DND-41 (cell line): Measurements from ENCODE around the gene GPR50.

ENCODE experiments used
- ATAC-seq: fragments of 200-7000 bp; cut with Tn5 transposase; 3 replicates; pipeline ENCODE4 v1.9.1; 2021; ENCODE audit warnings: low read depth; ENCODE audit not compliant: insufficient read depth
- DNase-seq: peaks from one replicate; pipeline ENCODE4 v3.0.0-alpha.2; 2020
- H2AFZ ChIP-seq: 2 replicates; pipeline ENCODE4 v1.6.0; 2012; ENCODE audit warnings: low read depth, low read length
- H3K27ac ChIP-seq: 2 replicates; pipeline ENCODE4 v1.5.1; 2012; ENCODE audit warnings: low read length, inconsistent platforms
- H3K27me3 ChIP-seq: fragments of 200-600 bp; sonication (generic); 2 replicates; pipeline ENCODE4 v1.6.0; 2012; ENCODE audit warnings: low read length, mild to moderate bottlenecking, inconsistent platforms; ENCODE audit not compliant: insufficient read depth, poor library complexity
- H3K36me3 ChIP-seq: 2 replicates; pipeline ENCODE4 v1.5.1; 2012; ENCODE audit warnings: low read length, inconsistent platforms; ENCODE audit not compliant: insufficient read depth
- H3K4me1 ChIP-seq: 2 replicates; pipeline ENCODE4 v1.5.1; 2012; ENCODE audit warnings: mild to moderate bottlenecking, low read length; ENCODE audit not compliant: insufficient read depth
- H3K4me2 ChIP-seq: 2 replicates; pipeline ENCODE4 v1.6.0; 2012; ENCODE audit warnings: mild to moderate bottlenecking, moderate library complexity, low read length, inconsistent platforms; ENCODE audit not compliant: insufficient read depth
- H3K4me3 ChIP-seq, 2 experiments: fragments of 200-600 bp in 1 of 2; shearing (Covaris generic) in 1 of 2; 2 replicates each; pipeline ENCODE4 v1.5.1; 2012 to 2016; ENCODE audit warnings: inconsistent platforms in 2 of 2, low read length in 2 of 2, mild to moderate bottlenecking in 2 of 2, low read depth in 1 of 2, moderate library complexity in 1 of 2
- H3K79me2 ChIP-seq: 2 replicates; pipeline ENCODE4 v1.6.0; 2012; ENCODE audit warnings: low read length, inconsistent platforms; ENCODE audit not compliant: insufficient read depth
- H3K9ac ChIP-seq: 2 replicates; pipeline ENCODE4 v1.6.0; 2012; ENCODE audit warnings: low read depth, mild to moderate bottlenecking, inconsistent platforms, low read length, moderate library complexity
- H3K9me3 ChIP-seq: 2 replicates; pipeline ENCODE4 v1.5.1; 2012; ENCODE audit warnings: low read length, moderate library complexity, mild to moderate bottlenecking, inconsistent platforms; ENCODE audit not compliant: insufficient read depth, severe bottlenecking
- H4K20me1 ChIP-seq: 2 replicates; pipeline ENCODE4 v1.6.0; 2012; ENCODE audit warnings: low read length; ENCODE audit not compliant: insufficient read depth
- EZH2 ChIP-seq: IDR thresholded peaks from 3 replicates; pipeline ENCODE4 v1.6.1; 2012; ENCODE audit warnings: borderline replicate concordance, low read depth, mild to moderate bottlenecking, moderate library complexity, low read length, inconsistent platforms; ENCODE audit not compliant: severe bottlenecking
- TF ChIP-seq, protein P1 (sequence below): IDR thresholded peaks from 2 replicates; pipeline ENCODE4 v1.5.1; 2012; ENCODE audit warnings: borderline replicate concordance, low read length, moderate library complexity, mild to moderate bottlenecking; ENCODE audit not compliant: poor library complexity, severe bottlenecking; ENCODE audit errors: extremely low read depth

GPR50 gene

DNA sequence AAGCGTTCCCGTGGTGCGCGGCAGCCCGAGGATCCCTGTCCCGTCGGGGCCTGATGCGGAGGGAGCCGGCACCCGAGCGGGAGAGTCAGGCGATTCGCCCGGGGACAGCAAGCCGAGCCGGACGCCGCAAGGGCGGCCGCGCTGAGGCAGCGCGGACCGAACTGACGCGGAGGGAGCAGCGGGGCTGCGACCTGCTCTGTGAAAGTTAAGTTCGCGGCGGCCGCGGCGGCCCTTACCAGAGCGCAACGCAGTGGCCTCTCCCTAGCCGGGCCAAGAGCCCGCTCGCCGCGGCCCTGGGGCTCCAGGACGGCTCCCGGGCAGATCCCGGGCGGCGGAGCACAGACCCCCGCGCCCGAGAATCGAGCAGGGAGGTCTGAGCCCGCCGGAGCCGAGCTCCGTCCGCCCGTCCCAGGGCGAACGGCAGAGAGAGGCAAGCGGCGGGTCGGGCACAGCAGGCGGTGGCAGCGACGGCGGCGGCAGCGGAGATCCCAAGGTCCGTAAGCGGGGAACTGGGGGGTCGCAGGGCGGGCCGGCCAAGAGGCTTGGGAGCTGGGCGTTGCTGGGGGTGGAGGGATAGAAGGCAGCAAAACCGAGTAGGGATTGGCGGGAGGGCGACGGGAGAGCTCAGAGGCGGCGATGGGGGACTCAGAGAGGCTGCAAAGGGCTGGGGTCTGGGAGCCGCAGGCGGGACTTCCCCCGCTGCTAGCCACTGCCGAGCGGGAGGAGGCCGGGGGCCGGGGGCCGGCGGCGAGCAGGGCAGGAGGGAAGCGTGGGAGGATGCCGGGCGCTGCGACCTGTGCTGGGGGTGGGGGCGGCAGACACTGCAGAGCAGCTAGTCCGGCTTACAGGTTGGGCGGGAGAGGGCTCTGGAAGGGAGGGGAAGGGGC, 1.0 kb downstream of the GPR50 start:
- Histone ChIP-seq H3K4me2 (no peak overlapping the region), H3K27me3 (no peaks in the 10 kb centered on the region), H3K27ac (no peak overlapping the region), H3K79me2 (no peaks in the 10 kb centered on the region), H3K4me1 (no peaks in the 10 kb centered on the region), H2AFZ (no peak overlapping the region), H3K4me3 (no peak overlapping the region), H3K9ac (no peak overlapping the region), H3K9me3 (no peaks in the 10 kb centered on the region), H4K20me1 (no peaks in the 10 kb centered on the region), H3K36me3 (no peaks in the 10 kb centered on the region)
- DNase-seq (no peak), ATAC-seq (no peak)
- no peak for TF ChIP-seq EZH2
- TF ChIP-seq, protein P1, sequence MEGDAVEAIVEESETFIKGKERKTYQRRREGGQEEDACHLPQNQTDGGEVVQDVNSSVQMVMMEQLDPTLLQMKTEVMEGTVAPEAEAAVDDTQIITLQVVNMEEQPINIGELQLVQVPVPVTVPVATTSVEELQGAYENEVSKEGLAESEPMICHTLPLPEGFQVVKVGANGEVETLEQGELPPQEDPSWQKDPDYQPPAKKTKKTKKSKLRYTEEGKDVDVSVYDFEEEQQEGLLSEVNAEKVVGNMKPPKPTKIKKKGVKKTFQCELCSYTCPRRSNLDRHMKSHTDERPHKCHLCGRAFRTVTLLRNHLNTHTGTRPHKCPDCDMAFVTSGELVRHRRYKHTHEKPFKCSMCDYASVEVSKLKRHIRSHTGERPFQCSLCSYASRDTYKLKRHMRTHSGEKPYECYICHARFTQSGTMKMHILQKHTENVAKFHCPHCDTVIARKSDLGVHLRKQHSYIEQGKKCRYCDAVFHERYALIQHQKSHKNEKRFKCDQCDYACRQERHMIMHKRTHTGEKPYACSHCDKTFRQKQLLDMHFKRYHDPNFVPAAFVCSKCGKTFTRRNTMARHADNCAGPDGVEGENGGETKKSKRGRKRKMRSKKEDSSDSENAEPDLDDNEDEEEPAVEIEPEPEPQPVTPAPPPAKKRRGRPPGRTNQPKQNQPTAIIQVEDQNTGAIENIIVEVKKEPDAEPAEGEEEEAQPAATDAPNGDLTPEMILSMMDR, result no peak

DNA sequence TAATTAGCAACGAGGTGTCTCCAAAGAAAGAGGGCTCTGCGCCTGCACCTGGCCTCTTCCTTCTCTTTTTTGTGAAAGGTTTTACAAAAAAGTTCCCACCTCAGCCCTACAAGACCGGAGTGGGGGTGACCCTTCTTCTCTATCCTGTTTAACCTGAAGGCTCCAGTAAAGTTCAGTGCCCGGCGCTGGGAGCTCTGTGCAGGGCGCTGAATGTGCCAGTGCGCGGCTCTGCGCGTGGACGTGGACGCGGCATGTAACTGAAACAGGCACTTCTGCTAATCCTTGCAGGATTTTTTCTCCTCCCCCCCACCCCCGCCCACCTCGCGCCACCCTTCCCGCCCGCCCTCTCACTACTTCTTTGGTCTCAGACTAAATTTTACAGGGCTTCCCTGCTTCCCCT, 2.4 kb downstream of the GPR50 start:
- no peaks in the 10 kb centered on the region for H3K36me3 ChIP-seq
- TF ChIP-seq, protein P1, result no peak
- no peak for TF ChIP-seq EZH2
- H2AFZ ChIP-seq, result no peak overlapping the region
- ATAC-seq (no peak), DNase-seq (no peak)
- no peak overlapping the region for H3K27ac ChIP-seq
- H3K9me3 ChIP-seq, result no peaks in the 10 kb centered on the region
- no peak overlapping the region for H3K4me2 ChIP-seq
- no peaks in the 10 kb centered on the region for H3K79me2 ChIP-seq
- no peaks in the 10 kb centered on the region for H4K20me1 ChIP-seq
- no peaks in the 10 kb centered on the region for H3K4me1 ChIP-seq
- no peak overlapping the region for H3K9ac ChIP-seq
- H3K4me3 ChIP-seq, result no peak overlapping the region
- H3K27me3 ChIP-seq, result no peaks in the 10 kb centered on the region

DNA sequence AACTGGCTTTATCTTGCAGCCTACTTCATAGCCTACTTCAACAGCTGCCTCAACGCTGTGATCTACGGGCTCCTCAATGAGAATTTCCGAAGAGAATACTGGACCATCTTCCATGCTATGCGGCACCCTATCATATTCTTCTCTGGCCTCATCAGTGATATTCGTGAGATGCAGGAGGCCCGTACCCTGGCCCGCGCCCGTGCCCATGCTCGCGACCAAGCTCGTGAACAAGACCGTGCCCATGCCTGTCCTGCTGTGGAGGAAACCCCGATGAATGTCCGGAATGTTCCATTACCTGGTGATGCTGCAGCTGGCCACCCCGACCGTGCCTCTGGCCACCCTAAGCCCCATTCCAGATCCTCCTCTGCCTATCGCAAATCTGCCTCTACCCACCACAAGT, 4.0 kb downstream of the GPR50 start:
- Histone ChIP-seq H3K4me1 (no peaks in the 10 kb centered on the region), H3K27ac (no peak overlapping the region), H2AFZ (no peak overlapping the region), H3K9me3 (no peaks in the 10 kb centered on the region), H3K27me3 (no peaks in the 10 kb centered on the region), H3K36me3 (no peaks in the 10 kb centered on the region), H3K4me2 (no peak overlapping the region), H4K20me1 (no peaks in the 10 kb centered on the region), H3K9ac (no peak overlapping the region), H3K79me2 (no peaks in the 10 kb centered on the region), H3K4me3 (no peak overlapping the region)
- DNase-seq, result no peak
- no peak for ATAC-seq
- TF ChIP-seq, protein P1, result no peak
- TF ChIP-seq EZH2, result no peak
